HEK293 (cell line): ENCODE data around the gene PTPRN2.

Experiments used
- CTCF ChIA-PET: fragments of 350-600 bp; formaldehyde crosslinking; extraction: SDS; loops from one replicate; lab custom pipeline; 2021; ENCODE audit warnings: antibody characterized with exemption; lab: Yijun Ruan, JAX
- POLR2A ChIA-PET: fragments of 300-600 bp; formaldehyde crosslinking; extraction: SDS; loops from one replicate; lab custom pipeline; 2020; ENCODE audit warnings: antibody characterized with exemption, inconsistent platforms; lab: Yijun Ruan, JAX
- H3K27ac ChIP-seq: fragments of 200-500 bp; sonication (Bioruptor generic); 2 replicates; pipeline ENCODE4 v1.5.1; 2014; ENCODE audit warnings: low read depth, low read length, control low read depth, inconsistent platforms; ENCODE audit errors: extremely low read depth
- H3K36me3 ChIP-seq, 2 experiments: fragments of 200-500 bp in 1 of 2; sonication (Bioruptor generic) in 1 of 2; 1 replicate in 1 of 2; 2 replicates in 1 of 2; pipeline ENCODE4 v1.5.1; 2014 to 2017; ENCODE audit warnings: inconsistent platforms in 2 of 2, low read length in 2 of 2; ENCODE audit not compliant: control insufficient read depth in 2 of 2, insufficient read depth in 1 of 2
- H3K4me1 ChIP-seq: fragments of 200-500 bp; sonication (Bioruptor generic); 2 replicates; pipeline ENCODE4 v1.5.1; 2014; ENCODE audit warnings: mild to moderate bottlenecking, low read length, inconsistent platforms; ENCODE audit not compliant: control insufficient read depth, insufficient read depth
- H3K4me3 ChIP-seq: 2 replicates; pipeline ENCODE4 v1.5.1; 2011; ENCODE audit warnings: low read depth, mild to moderate bottlenecking, control low read depth, low read length, moderate library complexity
- H3K9me3 ChIP-seq: fragments of 200-500 bp; sonication (Bioruptor generic); 2 replicates; pipeline ENCODE4 v1.5.1; 2014; ENCODE audit warnings: low read depth, low read length, inconsistent platforms; ENCODE audit not compliant: control insufficient read depth, insufficient read depth
- GLIS1 ChIP-seq: fragments of 450-650 bp; formaldehyde crosslinking; IDR thresholded peaks from 2 replicates; pipeline ENCODE4 v1.5.1; 2016; ENCODE audit warnings: missing biosample characterization, missing genetic modification characterization
- GLIS2 ChIP-seq: fragments of 450-650 bp; formaldehyde crosslinking; IDR thresholded peaks from 2 replicates; pipeline ENCODE4 v1.5.1; 2016; ENCODE audit warnings: missing biosample characterization, missing genetic modification characterization
- HOXC10 ChIP-seq: sonication (generic); formaldehyde crosslinking; IDR thresholded peaks from 2 replicates; pipeline ENCODE4 v1.8.1; 2023; ENCODE audit warnings: mild to moderate bottlenecking, missing genetic modification reagents
- KLF7 ChIP-seq: fragments of 450-650 bp; formaldehyde crosslinking; IDR thresholded peaks from 2 replicates; pipeline ENCODE4 v1.5.1; 2016; ENCODE audit warnings: missing biosample characterization, missing genetic modification characterization, borderline replicate concordance
- KLF8 ChIP-seq: fragments of 450-650 bp; formaldehyde crosslinking; IDR thresholded peaks from 2 replicates; pipeline ENCODE4 v1.5.1; 2016; ENCODE audit warnings: missing biosample characterization, missing genetic modification characterization
- MZF1 ChIP-seq: fragments of 450-650 bp; formaldehyde crosslinking; IDR thresholded peaks from 2 replicates; pipeline ENCODE4 v1.5.1; 2017; ENCODE audit warnings: missing biosample characterization, missing genetic modification characterization, borderline replicate concordance
- SP2 ChIP-seq: fragments of 450-650 bp; formaldehyde crosslinking; IDR thresholded peaks from 2 replicates; pipeline ENCODE4 v1.5.1; 2016; ENCODE audit warnings: missing biosample characterization, missing genetic modification characterization
- TRIM28 ChIP-seq: IDR thresholded peaks from 2 replicates; pipeline ENCODE4 v1.6.1; 2011; ENCODE audit warnings: low read length, control low read depth, borderline replicate concordance
- WT1 ChIP-seq: fragments of 450-650 bp; formaldehyde crosslinking; IDR thresholded peaks from 2 replicates; pipeline ENCODE4 v1.5.1; 2016; ENCODE audit warnings: missing biosample characterization, missing genetic modification characterization
- ZBTB8A ChIP-seq: fragments of 450-650 bp; formaldehyde crosslinking; IDR thresholded peaks from 2 replicates; pipeline ENCODE4 v1.5.1; 2016; ENCODE audit warnings: missing biosample characterization, missing genetic modification characterization
- ZNF223 ChIP-seq: fragments of 450-650 bp; formaldehyde crosslinking; IDR thresholded peaks from 2 replicates; pipeline ENCODE4 v1.5.1; 2016; ENCODE audit warnings: missing biosample characterization, missing genetic modification characterization
- ZNF24 ChIP-seq: fragments of 450-650 bp; formaldehyde crosslinking; IDR thresholded peaks from 2 replicates; pipeline ENCODE4 v1.5.1; 2016; ENCODE audit warnings: missing biosample characterization, missing genetic modification characterization
- ZNF248 ChIP-seq: fragments of 450-650 bp; formaldehyde crosslinking; IDR thresholded peaks from 2 replicates; pipeline ENCODE4 v1.5.1; 2017; ENCODE audit warnings: missing biosample characterization, missing genetic modification characterization
- ZNF391 ChIP-seq: fragments of 450-650 bp; formaldehyde crosslinking; IDR thresholded peaks from 2 replicates; pipeline ENCODE4 v1.5.1; 2016; ENCODE audit warnings: low read depth, missing biosample characterization, missing genetic modification characterization, borderline replicate concordance
- ZNF501 ChIP-seq: fragments of 450-650 bp; formaldehyde crosslinking; IDR thresholded peaks from 2 replicates; pipeline ENCODE4 v1.5.1; 2016; ENCODE audit warnings: missing biosample characterization, missing genetic modification characterization
- ZNF558 ChIP-seq: fragments of 450-650 bp; formaldehyde crosslinking; IDR thresholded peaks from 2 replicates; pipeline ENCODE4 v1.5.1; 2016; ENCODE audit warnings: missing biosample characterization, missing genetic modification characterization
- ZNF623 ChIP-seq: fragments of 450-650 bp; formaldehyde crosslinking; IDR thresholded peaks from 2 replicates; pipeline ENCODE4 v1.5.1; 2016; ENCODE audit warnings: missing biosample characterization, missing genetic modification characterization
- ZNF658 ChIP-seq: fragments of 450-650 bp; formaldehyde crosslinking; IDR thresholded peaks from 2 replicates; pipeline ENCODE4; 2016; ENCODE audit warnings: missing biosample characterization, missing genetic modification characterization
- ZNF670 ChIP-seq: fragments of 450-650 bp; formaldehyde crosslinking; IDR thresholded peaks from 2 replicates; pipeline ENCODE4 v1.5.1; 2016; ENCODE audit warnings: missing biosample characterization, missing genetic modification characterization, low read depth
- ZNF791 ChIP-seq: fragments of 450-650 bp; formaldehyde crosslinking; IDR thresholded peaks from 2 replicates; pipeline ENCODE4 v1.5.1; 2016; ENCODE audit warnings: missing biosample characterization, missing genetic modification characterization
- TF ChIP-seq, protein P1 (sequence below): fragments of 450-650 bp; IDR thresholded peaks from 2 replicates; pipeline ENCODE4 v1.5.1; 2018; ENCODE audit warnings: missing biosample characterization, missing genetic modification characterization
- TF ChIP-seq, protein P2 (sequence below): fragments of 450-650 bp; IDR thresholded peaks from 2 replicates; pipeline ENCODE4 v1.5.1; 2018; ENCODE audit warnings: missing biosample characterization, mild to moderate bottlenecking, missing genetic modification characterization

The PTPRN2 gene

DNA sequence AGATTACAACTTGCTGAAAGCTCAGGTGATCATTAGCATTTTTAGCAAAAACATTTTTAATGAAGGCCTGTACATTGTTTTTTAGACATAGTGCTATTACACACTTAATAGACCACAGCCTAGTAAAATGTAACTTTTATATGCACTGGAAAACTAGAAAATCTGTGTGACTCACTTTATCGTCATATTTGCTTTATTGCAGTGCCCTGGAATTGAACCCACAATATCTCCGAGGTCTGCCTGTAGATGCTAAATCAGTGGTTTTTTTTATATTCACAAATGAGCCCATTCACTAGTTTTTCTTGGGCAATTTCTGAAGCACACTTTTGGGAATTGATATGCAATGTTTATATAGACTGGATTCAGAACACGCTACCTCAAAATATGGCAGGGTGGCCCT is 105.1 kb downstream of the PTPRN2 start:
- H3K9me3 ChIP-seq: no peaks in the 10 kb centered on the region
- CTCF ChIA-PET: interaction anchor here (0.6 kb wide), 2 partner anchors 494 to 495 kb away, joined by 3 read pairs; no protein-coding TSS in a partner anchor
- no peak for TF ChIP-seq TRIM28
- no peak for TF ChIP-seq ZNF670 (tag by site-specific recombination)
- no peak for TF ChIP-seq ZNF558 (tag by site-specific recombination)
- TF ChIP-seq ZNF501: no peak
- TF ChIP-seq, all 188 proteins: peak for 0
- Histone ChIP-seq H3K4me1 (no peaks in the 10 kb centered on the region), H3K4me3 (no peak overlapping the region), H3K27ac (no peak overlapping the region), H3K36me3 (no peaks in the 10 kb centered on the region)
- POLR2A ChIA-PET: no interaction called here

DNA sequence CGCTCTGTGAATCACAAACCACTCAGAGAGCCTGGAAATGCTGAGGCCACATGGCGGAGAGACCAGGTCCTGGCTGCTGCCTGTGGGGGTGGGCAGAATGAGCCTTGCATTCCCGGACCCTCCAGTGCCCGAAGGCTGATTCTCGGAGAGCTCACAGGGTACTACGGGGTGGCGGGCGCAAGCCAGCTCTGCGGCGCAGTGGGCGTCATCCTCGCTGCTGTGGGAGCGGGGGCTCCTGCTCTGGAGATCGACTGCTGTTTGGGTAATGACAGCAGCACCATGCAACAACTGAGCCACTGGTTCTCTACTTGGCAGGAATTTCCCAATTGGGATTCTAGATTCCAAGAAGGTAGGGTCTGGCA is 108.0 kb downstream of the PTPRN2 start:
- H3K9me3 ChIP-seq: no peaks in the 10 kb centered on the region
- H3K4me1 ChIP-seq: no peaks in the 10 kb centered on the region
- H3K36me3 ChIP-seq: no peaks in the 10 kb centered on the region
- no peak overlapping the region for H3K4me3 ChIP-seq
- ChIA-PET POLR2A (no interaction called here), CTCF (no interaction called here)
- H3K27ac ChIP-seq: no peak overlapping the region
- TF ChIP-seq ZNF248: no peak
- TF ChIP-seq, protein P1, sequence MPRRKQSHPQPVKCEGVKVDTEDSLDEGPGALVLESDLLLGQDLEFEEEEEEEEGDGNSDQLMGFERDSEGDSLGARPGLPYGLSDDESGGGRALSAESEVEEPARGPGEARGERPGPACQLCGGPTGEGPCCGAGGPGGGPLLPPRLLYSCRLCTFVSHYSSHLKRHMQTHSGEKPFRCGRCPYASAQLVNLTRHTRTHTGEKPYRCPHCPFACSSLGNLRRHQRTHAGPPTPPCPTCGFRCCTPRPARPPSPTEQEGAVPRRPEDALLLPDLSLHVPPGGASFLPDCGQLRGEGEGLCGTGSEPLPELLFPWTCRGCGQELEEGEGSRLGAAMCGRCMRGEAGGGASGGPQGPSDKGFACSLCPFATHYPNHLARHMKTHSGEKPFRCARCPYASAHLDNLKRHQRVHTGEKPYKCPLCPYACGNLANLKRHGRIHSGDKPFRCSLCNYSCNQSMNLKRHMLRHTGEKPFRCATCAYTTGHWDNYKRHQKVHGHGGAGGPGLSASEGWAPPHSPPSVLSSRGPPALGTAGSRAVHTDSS (tag by site-specific recombination): no peak
- TF ChIP-seq HOXC10 (CRISPR knock-in tag): no peak
- no peak for TF ChIP-seq KLF8
- TF ChIP-seq GLIS2 (tag by site-specific recombination): no peak
- TF ChIP-seq KLF7: no peak
- no peak for TF ChIP-seq GLIS1
- TF ChIP-seq, protein P2, sequence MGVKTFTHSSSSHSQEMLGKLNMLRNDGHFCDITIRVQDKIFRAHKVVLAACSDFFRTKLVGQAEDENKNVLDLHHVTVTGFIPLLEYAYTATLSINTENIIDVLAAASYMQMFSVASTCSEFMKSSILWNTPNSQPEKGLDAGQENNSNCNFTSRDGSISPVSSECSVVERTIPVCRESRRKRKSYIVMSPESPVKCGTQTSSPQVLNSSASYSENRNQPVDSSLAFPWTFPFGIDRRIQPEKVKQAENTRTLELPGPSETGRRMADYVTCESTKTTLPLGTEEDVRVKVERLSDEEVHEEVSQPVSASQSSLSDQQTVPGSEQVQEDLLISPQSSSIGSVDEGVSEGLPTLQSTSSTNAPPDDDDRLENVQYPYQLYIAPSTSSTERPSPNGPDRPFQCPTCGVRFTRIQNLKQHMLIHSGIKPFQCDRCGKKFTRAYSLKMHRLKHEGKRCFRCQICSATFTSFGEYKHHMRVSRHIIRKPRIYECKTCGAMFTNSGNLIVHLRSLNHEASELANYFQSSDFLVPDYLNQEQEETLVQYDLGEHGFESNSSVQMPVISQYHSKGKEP: no peak

DNA sequence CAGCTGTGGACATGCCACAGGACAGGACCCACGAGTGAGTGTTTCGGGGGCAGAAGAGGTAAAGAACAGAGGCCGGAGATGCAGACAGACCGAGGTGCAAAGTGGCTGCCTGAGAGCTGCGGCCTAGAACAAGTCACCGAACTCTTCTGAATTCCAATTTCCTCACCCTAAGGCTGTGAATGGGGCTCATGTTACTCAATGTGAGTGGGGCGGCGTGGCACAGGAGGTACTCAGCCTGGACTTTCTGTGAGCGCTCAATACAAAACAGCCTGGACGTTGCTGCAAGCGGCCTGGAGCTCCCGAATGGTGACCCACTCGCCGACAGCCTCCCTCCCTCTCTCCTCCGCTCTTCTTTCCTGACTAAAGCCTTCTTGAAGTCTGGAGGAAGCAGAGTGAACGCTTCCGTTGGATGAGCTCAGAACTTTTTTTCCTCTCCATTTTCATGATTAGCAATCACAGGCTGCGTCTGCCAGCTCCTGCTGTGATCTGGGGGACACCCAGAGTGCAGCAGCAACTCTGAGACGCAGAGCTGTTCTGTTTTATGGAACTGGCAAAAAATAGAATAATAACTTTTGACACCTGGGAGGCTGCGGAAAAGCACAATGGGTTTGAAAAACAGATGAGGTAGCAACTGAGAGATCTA is 108.5 kb downstream of the PTPRN2 start:
- H3K9me3 ChIP-seq: no peaks in the 10 kb centered on the region
- TF ChIP-seq WT1 (tag by site-specific recombination): no peak
- no peak for TF ChIP-seq SP2
- CTCF ChIA-PET: no interaction called here
- POLR2A ChIA-PET: no interaction called here
- H3K4me3 ChIP-seq: no peak overlapping the region
- no peak overlapping the region for H3K27ac ChIP-seq
- no peaks in the 10 kb centered on the region for H3K4me1 ChIP-seq
- no peaks in the 10 kb centered on the region for H3K36me3 ChIP-seq

DNA sequence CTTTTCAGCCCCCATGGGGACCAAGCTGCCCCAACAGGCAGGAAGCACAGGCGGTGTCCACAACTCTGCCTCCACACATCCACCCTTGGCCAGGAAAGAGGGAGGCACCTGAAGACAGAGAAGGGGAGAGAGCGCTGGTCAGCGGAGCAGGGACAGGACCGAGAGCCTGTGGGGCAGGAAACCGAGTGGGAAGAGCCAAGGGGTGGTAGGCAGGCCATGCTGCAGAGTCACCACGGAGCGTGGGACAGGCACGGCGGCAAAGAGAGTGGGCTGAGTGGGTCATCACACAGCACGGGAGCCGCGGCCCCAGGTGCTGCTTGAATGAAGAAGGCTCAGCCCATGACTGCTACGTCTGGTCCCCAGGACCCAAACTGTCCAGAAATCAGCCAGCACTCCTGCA is 109.8 kb downstream of the PTPRN2 start:
- ChIA-PET POLR2A (no interaction called here), CTCF (no interaction called here)
- H3K4me3 ChIP-seq: no peak overlapping the region
- H3K27ac ChIP-seq: no peak overlapping the region
- H3K36me3 ChIP-seq: no peaks in the 10 kb centered on the region
- no peaks in the 10 kb centered on the region for H3K4me1 ChIP-seq
- H3K9me3 ChIP-seq: no peaks in the 10 kb centered on the region
- TF ChIP-seq ZBTB8A: no peak
- no peak for TF ChIP-seq ZNF24 (tag by site-specific recombination)
- TF ChIP-seq MZF1 (tag by site-specific recombination): no peak
- no peak for TF ChIP-seq ZNF223 (tag by site-specific recombination)
- TF ChIP-seq ZNF391 (tag by site-specific recombination): no peak
- no peak for TF ChIP-seq ZNF658 (tag by site-specific recombination)
- TF ChIP-seq ZNF791 (tag by site-specific recombination): no peak
- no peak for TF ChIP-seq ZNF623 (tag by site-specific recombination)
